GM12878 (cell line): ENCODE measurements around the gene MIA. TPM values are rescaled to one million over a fixed set of nuclear protein-coding genes. Genes with fewer than 3 reads are reported as not detected.

Source experiments
- BCL11A ChIP-seq: IDR thresholded peaks from 2 replicates; pipeline ENCODE4 v1.6.1; 2011; ENCODE audit warnings: low read depth, low read length
- CHD1 ChIP-seq: IDR thresholded peaks from 2 replicates; pipeline ENCODE4 v1.6.1; 2012; ENCODE audit warnings: low read depth, low read length, improper control_type of control experiment
- HDAC2 ChIP-seq: fragments of 200-600 bp; sonication (generic); IDR thresholded peaks from 2 replicates; pipeline ENCODE4 v1.6.1; 2017
- IKZF1 ChIP-seq: fragments of 450-650 bp; conservative IDR thresholded peaks from 2 replicates; pipeline ENCODE4 v1.6.1; 2017; ENCODE audit warnings: antibody characterized with exemption, mild to moderate bottlenecking
- KDM1A ChIP-seq: fragments of 200-600 bp; sonication (generic); IDR thresholded peaks from 2 replicates; pipeline ENCODE4 v1.6.1; 2016; ENCODE audit warnings: borderline replicate concordance
- MEF2A ChIP-seq: IDR thresholded peaks from 2 replicates; pipeline ENCODE4 v1.6.1; 2011; ENCODE audit warnings: low read depth, mild to moderate bottlenecking, low read length, moderate library complexity; ENCODE audit not compliant: insufficient read depth
- MEF2B ChIP-seq: fragments of 450-650 bp; IDR thresholded peaks from 2 replicates; pipeline ENCODE4 v1.6.1; 2018; ENCODE audit warnings: mild to moderate bottlenecking, moderate library complexity; ENCODE audit not compliant: partially characterized antibody, poor library complexity, severe bottlenecking
- MTA2 ChIP-seq: fragments of 450-650 bp; IDR thresholded peaks from 2 replicates; pipeline ENCODE4 v1.6.1; 2016; ENCODE audit warnings: low read depth, mild to moderate bottlenecking, moderate library complexity
- NR2C1 ChIP-seq: fragments of 450-650 bp; IDR thresholded peaks from 2 replicates; pipeline ENCODE4 v1.6.1; 2017; ENCODE audit warnings: antibody characterized with exemption, mild to moderate bottlenecking, moderate library complexity
- PAX8 ChIP-seq: fragments of 450-650 bp; IDR thresholded peaks from 2 replicates; pipeline ENCODE4 v1.6.1; 2017; ENCODE audit warnings: mild to moderate bottlenecking, moderate library complexity
- PBX3 ChIP-seq: IDR thresholded peaks from 2 replicates; pipeline ENCODE4 v1.6.1; 2011; ENCODE audit warnings: mild to moderate bottlenecking, low read depth, low read length, moderate library complexity; ENCODE audit not compliant: insufficient replicate concordance
- RAD51 ChIP-seq: fragments of 450-650 bp; IDR thresholded peaks from 2 replicates; pipeline ENCODE4 v1.6.1; 2016; ENCODE audit warnings: moderate library complexity, mild to moderate bottlenecking, inconsistent platforms
- RB1 ChIP-seq: fragments of 450-650 bp; formaldehyde crosslinking; IDR thresholded peaks from 2 replicates; pipeline ENCODE4 v1.6.1; 2017; ENCODE audit warnings: mild to moderate bottlenecking, borderline replicate concordance
- RFX5 ChIP-seq: IDR thresholded peaks from 2 replicates; pipeline ENCODE4 v1.6.1; 2011; ENCODE audit warnings: low read depth, low read length, improper control_type of control experiment
- RUNX3 ChIP-seq: IDR thresholded peaks from 2 replicates; pipeline ENCODE4 v1.6.1; 2012; ENCODE audit warnings: low read length, inconsistent platforms
- SIN3A ChIP-seq: IDR thresholded peaks from 2 replicates; pipeline ENCODE4 v1.6.1; 2012; ENCODE audit warnings: low read depth, low read length, improper control_type of control experiment
- SKIL ChIP-seq: fragments of 450-650 bp; IDR thresholded peaks from 2 replicates; pipeline ENCODE4 v1.6.1; 2017; ENCODE audit warnings: mild to moderate bottlenecking, low read depth, inconsistent platforms; ENCODE audit not compliant: poor library complexity, severe bottlenecking
- SMC3 ChIP-seq: IDR thresholded peaks from 2 replicates; pipeline ENCODE4 v1.6.1; 2011; ENCODE audit warnings: low read length, improper control_type of control experiment, borderline replicate concordance
- SPI1 ChIP-seq: IDR thresholded peaks from 2 replicates; pipeline ENCODE4 v1.6.1; 2011; ENCODE audit warnings: low read depth, mild to moderate bottlenecking, low read length, moderate library complexity, borderline replicate concordance; ENCODE audit not compliant: insufficient read depth
- SUZ12 ChIP-seq: fragments of 200-600 bp; sonication (generic); IDR thresholded peaks from one replicate; pipeline ENCODE4 v1.6.1; 2018; ENCODE audit warnings: antibody characterized with exemption, mild to moderate bottlenecking; ENCODE audit not compliant: unreplicated experiment
- WRNIP1 ChIP-seq: IDR thresholded peaks from 2 replicates; pipeline ENCODE4 v1.6.1; 2011; ENCODE audit warnings: low read depth, low read length, improper control_type of control experiment, borderline replicate concordance
- ZNF207 ChIP-seq: fragments of 450-650 bp; IDR thresholded peaks from 2 replicates; pipeline ENCODE4 v1.6.1; 2014; ENCODE audit warnings: antibody characterized with exemption, mild to moderate bottlenecking, borderline replicate concordance
- ZNF687 ChIP-seq: fragments of 450-650 bp; IDR thresholded peaks from 2 replicates; pipeline ENCODE4 v1.6.1; 2017; ENCODE audit warnings: mild to moderate bottlenecking, moderate library complexity
- polyA plus RNA-seq, 11 experiments: library from polyadenylated mRNA; depleted of rRNA in 4 of 11; unstranded in 6 of 11; stranded (reverse) in 5 of 11; fragments of >200 nt; fragmentation: Nextera tagmentation in 4 of 11; fragmentation: Illumina TruSeq in 1 of 11; extraction: Ambion mirVana in 4 of 11; extraction: Trizol in 1 of 11; gene quantifications; 1 replicate in 1 of 11; 2 replicates in 10 of 11; pipeline versions ENCODE4 v1.2.1 to v1.2.3, GENCODE V29; 2011 to 2016; ENCODE audit warnings: inconsistent platforms in 2 of 11, missing spikeins in 2 of 11, low read depth in 1 of 11
- total RNA-seq, 4 experiments: library from RNA; depleted of rRNA in 3 of 4; stranded (reverse); fragments of >200 nt in 3 of 4; fragmentation: Illumina TruSeq in 1 of 4; extraction: Trizol in 1 of 4; gene quantifications; 2 replicates each; pipeline versions ENCODE4 v1.2.1 to v1.2.3, GENCODE V29; 2013 to 2021

The MIA gene
- total and polyA plus RNA-seq, 10 of the 15 experiments (the other 5 are each of a cell fraction or from before 2014, with no cell fraction given) = 0.16 to 2.7 (median 1.4) TPM; not detected in 3

GRCh38 chr19:40750058-40750873 is 25.1 kb upstream of the MIA start, which contains the start of gene ACTMAP (continued):
- peak; percentile 73; the same call in 1 of the 2 replicates for TF ChIP-seq ZNF207
- TF ChIP-seq ZNF687 = peak; percentile 96
- peak; percentile 95 for TF ChIP-seq IKZF1
- TF ChIP-seq SPI1 = no peak
- peak; percentile 88 for TF ChIP-seq MTA2
- no peak; the same call in 1 of the 2 replicates for TF ChIP-seq CHD1
- peak; percentile 93 for TF ChIP-seq MEF2B
- no peak for TF ChIP-seq RUNX3
- peak; percentile 100 for TF ChIP-seq RAD51
- TF ChIP-seq PBX3 = peak; percentile 59
- TF ChIP-seq RB1 = no peak; the same call in 1 of the 2 replicates
- TF ChIP-seq SKIL = peak; percentile 46
- TF ChIP-seq NR2C1 = peak; percentile 96
- no peak for TF ChIP-seq HDAC2
- TF ChIP-seq PAX8 = peak; percentile 87; the same call in 1 of the 2 replicates
- TF ChIP-seq SMC3 = no peak
- TF ChIP-seq KDM1A = no peak
- TF ChIP-seq BCL11A = no peak
- TF ChIP-seq RFX5 = peak; percentile 98
- TF ChIP-seq SIN3A = peak; percentile 79; the same call in 1 of the 2 replicates
- no peak for TF ChIP-seq WRNIP1
- no peak for TF ChIP-seq SUZ12
- TF ChIP-seq MEF2A = no peak
